Ovary (tissue), 9 donors: ENCODE measurements around the gene UNC13D. TPM values are rescaled to one million over a fixed set of nuclear protein-coding genes. Genes with fewer than 3 reads are reported as not detected.

Source experiments
- DNase-seq, 5 donors: peaks; one replicate each; pipeline ENCODE4 v3.0.0-alpha.2; 2019 to 2020
- H3K27ac ChIP-seq, 2 donors: fragments of 200-600 bp; one replicate each; pipeline versions ENCODE4 v1.5.1 to v1.8.0; 2019 to 2022
- H3K27me3 ChIP-seq: fragments of 200-600 bp; one replicate; pipeline ENCODE4 v1.8.0; 2022
- H3K36me3 ChIP-seq: fragments of 200-600 bp; sonication (generic); one replicate; pipeline ENCODE4 v1.5.1; 2019
- H3K4me1 ChIP-seq: one replicate; pipeline ENCODE4 v1.8.1; 2013; ENCODE audit warnings: mild to moderate bottlenecking, moderate library complexity; ENCODE audit not compliant: insufficient read depth
- H3K4me3 ChIP-seq: fragments of 200-600 bp; sonication (generic); one replicate; pipeline ENCODE4 v1.5.1; 2017
- H3K9me3 ChIP-seq, 2 donors: fragments of 200-600 bp in 1 of 2; sonication (generic) in 1 of 2; one replicate each; pipeline versions ENCODE4 v1.5.1 to v1.8.1; 2013 to 2019; ENCODE audit warnings: mild to moderate bottlenecking in 1 of 2, moderate library complexity in 1 of 2
- EP300 ChIP-seq: sonication (generic); formaldehyde crosslinking; IDR thresholded peaks from one replicate; pipeline ENCODE4 v1.6.1; 2017; ENCODE audit warnings: antibody characterized with exemption
- POLR2A ChIP-seq: fragments of 450-650 bp; IDR thresholded peaks from one replicate; pipeline ENCODE4 v1.6.1; 2017; ENCODE audit warnings: antibody characterized with exemption, mild to moderate bottlenecking, moderate library complexity
- WGBS, 3 donors: extraction: QIAGEN DNeasy Blood & Tissue Kit in 1 of 3; methylation state at CpG; one replicate each; pipeline versions ENCODE4 v1.1.5 to v1.1.7; 2013 to 2017; 5-methylcytosine and 5-hydroxymethylcytosine counted together
- intact Hi-C, 4 donors: fragments of 100-400 bp; cut with DNase I; formaldehyde crosslinking; loops; one replicate each; pipeline versions ENCODE4 v1.11.0 to v1.15.1; 2022 to 2023
- polyA plus RNA-seq, 2 donors: library from polyadenylated mRNA; stranded (reverse); fragments of 200-250 nt in 1 of 2; fragments of 350-450 nt in 1 of 2; fragmentation: Illumina TruSeq in 1 of 2; extraction: RNeasy Lipid Tissue Mini Kit (QIAGEN cat#74804) in 1 of 2; gene quantifications; one replicate each; pipeline ENCODE4 v1.2.3, GENCODE V29; 2013 to 2014
- total RNA-seq, 7 donors: library from RNA; depleted of rRNA in 2 of 7; stranded (reverse); fragments of >200 nt in 2 of 7; fragmentation: NEBNext Ultra II Directional in 3 of 7; extraction: Animal tissue kit (Norgen Biotek cat#: 25700) in 3 of 7; gene quantifications; one replicate each; pipeline versions ENCODE4 v1.1.0 to v1.2.4, GENCODE V29; 2016 to 2023
- TF ChIP-seq, protein P1 (sequence below), 3 donors: fragments of 450-650 bp in 2 of 3; fragments of 200-600 bp in 1 of 3; IDR thresholded peaks; one replicate each; pipeline versions ENCODE4 v1.5.1 to v1.8.0; 2016 to 2022; ENCODE audit warnings: antibody characterized with exemption in 3 of 3, mild to moderate bottlenecking in 1 of 3
- donor health status: DM: no; HTN: no; CAD: no; lungs with moderate emphysema.
- donor health status: DM: no; HTN: no; CAD: no.
- donor health status: Bipolar disorder and iron deficiency.
- donor health status: DM: yes; HTN: yes; CAD: no.
- donor health status: DM: no; HTN: no; CAD: no.
- donor health status: DM: yes; HTN: yes; CAD: no.

Gene UNC13D
- total and polyA plus RNA-seq, 9 donors = 8.9 to 24.9 (median 14.1) TPM

DNA sequence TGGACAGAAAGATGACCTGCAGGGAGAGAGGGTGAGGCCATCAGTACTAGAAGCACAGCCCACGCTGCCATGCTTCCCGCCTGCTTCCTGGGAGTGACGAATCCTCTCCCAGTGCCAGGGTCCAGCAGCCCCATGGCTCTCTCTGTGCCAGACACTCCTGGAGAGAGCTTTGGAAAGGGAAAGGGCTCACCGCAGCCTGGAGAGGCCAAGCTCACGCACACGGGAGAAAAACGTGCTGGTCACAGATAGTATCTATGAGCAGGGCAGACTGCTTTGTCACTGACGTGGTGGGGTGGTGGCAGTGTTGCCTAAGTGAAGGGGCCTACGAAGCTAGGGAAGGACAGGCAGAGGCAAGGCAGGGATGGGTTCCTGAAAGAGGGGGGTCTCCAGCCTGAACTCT is 5.5 kb upstream of the UNC13D start:
- H3K4me3 ChIP-seq = no peak overlapping the region
- TF ChIP-seq POLR2A (no peak), EP300 (no peak)
- TF ChIP-seq, protein P1, sequence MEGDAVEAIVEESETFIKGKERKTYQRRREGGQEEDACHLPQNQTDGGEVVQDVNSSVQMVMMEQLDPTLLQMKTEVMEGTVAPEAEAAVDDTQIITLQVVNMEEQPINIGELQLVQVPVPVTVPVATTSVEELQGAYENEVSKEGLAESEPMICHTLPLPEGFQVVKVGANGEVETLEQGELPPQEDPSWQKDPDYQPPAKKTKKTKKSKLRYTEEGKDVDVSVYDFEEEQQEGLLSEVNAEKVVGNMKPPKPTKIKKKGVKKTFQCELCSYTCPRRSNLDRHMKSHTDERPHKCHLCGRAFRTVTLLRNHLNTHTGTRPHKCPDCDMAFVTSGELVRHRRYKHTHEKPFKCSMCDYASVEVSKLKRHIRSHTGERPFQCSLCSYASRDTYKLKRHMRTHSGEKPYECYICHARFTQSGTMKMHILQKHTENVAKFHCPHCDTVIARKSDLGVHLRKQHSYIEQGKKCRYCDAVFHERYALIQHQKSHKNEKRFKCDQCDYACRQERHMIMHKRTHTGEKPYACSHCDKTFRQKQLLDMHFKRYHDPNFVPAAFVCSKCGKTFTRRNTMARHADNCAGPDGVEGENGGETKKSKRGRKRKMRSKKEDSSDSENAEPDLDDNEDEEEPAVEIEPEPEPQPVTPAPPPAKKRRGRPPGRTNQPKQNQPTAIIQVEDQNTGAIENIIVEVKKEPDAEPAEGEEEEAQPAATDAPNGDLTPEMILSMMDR (IDR thresholded peaks at IDR 0.05) = no peak

DNA sequence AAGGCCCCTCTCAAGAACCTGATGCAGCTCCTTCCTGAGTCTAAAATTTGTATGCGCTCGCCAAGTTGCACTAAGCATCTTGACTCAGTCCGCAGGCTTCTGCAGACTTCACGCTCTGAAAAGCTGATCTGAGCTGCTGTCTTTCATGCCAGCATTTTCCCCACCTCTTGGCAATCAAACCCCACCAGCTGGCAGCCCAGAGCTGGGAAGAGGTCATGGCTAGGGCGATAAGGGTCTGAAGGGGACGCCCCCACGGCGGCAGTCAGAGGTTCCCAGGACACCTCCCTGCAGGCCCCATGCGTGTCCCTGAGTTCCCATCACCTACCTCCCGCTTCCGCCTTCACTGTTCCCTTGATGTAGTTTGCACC is 5.1 kb upstream of the UNC13D start:
- Histone ChIP-seq H3K4me3 (no peak overlapping the region), H3K27me3 (no peaks in the 10 kb centered on the region), H3K36me3 (no peaks in the 10 kb centered on the region), H3K27ac (no peak overlapping the region), H3K4me1 (peaks cover 9% of the 10 kb centered on the region), H3K9me3 (no peaks in the 10 kb centered on the region)
- WGBS, 3 donors = 47 to 69% (median 61%) methylated on average over 11 of the region's 11 CpGs
- intact Hi-C loops = no loop called here
- no peak for DNase-seq
- TF ChIP-seq EP300 (no peak), POLR2A (no peak)
- TF ChIP-seq, protein P1 (IDR thresholded peaks at IDR 0.05) = no peak

More for the DNA sequence above, 5.5 kb upstream of the UNC13D start:
- H3K27me3 ChIP-seq = no peaks in the 10 kb centered on the region
- H3K4me1 ChIP-seq = peaks cover 9% of the 10 kb centered on the region
- H3K36me3 ChIP-seq = no peaks in the 10 kb centered on the region
- H3K27ac ChIP-seq = no peak overlapping the region
- intact Hi-C loops = no loop called here
- WGBS, 3 donors = 73 to 81% (median 80%) methylated on average over 9 of the region's 9 CpGs
- DNase-seq = no peak
- no peaks in the 10 kb centered on the region for H3K9me3 ChIP-seq

DNA sequence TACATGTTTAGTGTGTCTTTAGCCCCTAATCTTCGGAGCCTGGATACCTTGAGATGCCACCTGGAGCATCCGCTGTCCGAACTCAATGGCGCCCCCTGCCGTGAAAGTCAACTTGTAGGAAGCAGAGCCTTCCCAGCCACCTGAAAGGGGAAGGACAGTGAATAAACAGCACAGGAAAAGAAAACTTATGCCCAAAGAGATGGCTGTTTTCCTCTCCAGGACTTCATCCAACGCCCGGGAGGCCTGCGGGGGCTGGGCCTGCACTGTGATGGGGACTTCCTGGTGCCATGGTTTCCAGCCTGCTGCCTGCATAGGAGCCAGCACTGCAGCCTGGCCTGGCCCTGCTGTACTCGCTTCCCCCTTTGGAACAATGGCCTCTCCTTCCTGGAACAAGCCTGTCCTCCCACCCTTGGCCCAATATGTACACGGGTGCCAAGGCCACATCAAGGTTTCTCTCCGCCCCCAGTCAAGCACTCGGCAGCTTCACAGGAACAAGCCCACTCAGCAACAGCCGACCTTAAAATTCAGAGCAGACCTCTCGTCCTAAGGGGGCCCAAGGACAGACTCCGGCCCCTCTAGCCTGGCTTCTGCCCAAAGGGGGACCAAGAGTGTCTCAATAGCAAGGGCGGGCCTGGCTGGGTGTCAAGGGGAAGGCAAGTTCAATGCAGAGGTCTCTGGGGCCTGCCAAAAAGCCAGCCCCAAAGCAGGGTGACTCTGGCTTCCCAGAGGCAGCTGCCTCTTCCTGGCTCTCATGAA is 4.5 kb upstream of the UNC13D start:
- Histone ChIP-seq H3K4me3 (no peak overlapping the region), H3K4me1 (peaks cover 9% of the 10 kb centered on the region), H3K9me3 (no peaks in the 10 kb centered on the region), H3K36me3 (no peaks in the 10 kb centered on the region), H3K27ac (peak overlapping the region in 1 of 2 donors; percentile 15), H3K27me3 (no peaks in the 10 kb centered on the region)
- 24 to 29% (median 28%) methylated on average over 16 of the region's 16 CpGs for WGBS, 3 donors
- peak; percentile 71 to 84 (median 78) for DNase-seq
- intact Hi-C loops = no loop called here
- TF ChIP-seq EP300 = no peak
- TF ChIP-seq, protein P1 (IDR thresholded peaks at IDR 0.05) = peak; percentile 21 to 54 (median 52)

DNA sequence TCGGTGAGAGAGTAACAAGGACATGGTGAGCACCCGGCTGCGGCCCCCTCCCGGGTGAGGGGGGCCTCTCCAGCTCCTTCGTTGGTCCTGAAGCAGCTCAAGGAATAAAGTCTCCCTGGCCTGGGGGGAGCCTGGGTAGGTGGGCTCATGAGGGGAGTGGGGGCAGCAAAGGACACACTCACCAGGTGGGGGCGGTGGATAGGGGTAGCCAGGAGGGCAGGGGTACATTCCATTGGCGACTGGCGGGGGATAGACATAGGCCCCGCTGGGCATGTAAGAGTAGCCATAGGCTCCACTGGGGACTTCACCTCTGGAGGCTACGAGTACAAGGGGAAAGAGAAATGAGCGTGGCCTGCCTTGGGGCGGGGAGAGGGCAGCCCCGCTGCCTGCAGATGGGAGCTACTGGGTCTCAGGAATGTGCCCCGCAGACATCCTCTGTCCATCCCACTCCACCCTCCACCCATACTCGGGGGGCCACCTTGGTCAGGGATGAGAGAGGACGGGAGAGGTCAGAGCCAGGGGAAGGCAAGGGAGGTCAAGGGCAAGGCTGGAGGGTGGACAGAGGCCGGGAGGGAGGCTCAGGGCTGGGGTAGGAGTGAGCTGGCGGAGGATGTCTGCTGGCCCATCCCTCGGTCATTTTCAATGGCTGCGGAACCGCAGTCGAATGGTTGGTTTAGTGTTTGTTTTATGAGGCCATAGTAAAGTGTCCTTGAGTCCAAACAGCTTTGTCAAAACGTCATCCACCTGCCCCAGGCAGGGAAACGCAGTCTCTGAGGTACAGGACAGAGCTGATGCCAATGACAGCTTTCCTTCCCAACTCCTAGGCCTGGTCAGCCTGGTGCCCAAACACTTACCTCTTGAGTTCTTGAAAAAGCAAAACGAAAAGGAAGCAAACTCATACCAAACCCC is 3.7 kb upstream of the UNC13D start:
- Histone ChIP-seq H3K9me3 (no peaks in the 10 kb centered on the region), H3K36me3 (no peaks in the 10 kb centered on the region), H3K4me1 (peaks cover 6% of the 10 kb centered on the region), H3K27ac (peak overlapping the region in 1 of 2 donors; percentile 15), H3K27me3 (no peaks in the 10 kb centered on the region), H3K4me3 (no peak overlapping the region)
- intact Hi-C loops = no loop called here
- 73 to 77% (median 74%) methylated on average over 25 of the region's 25 CpGs for WGBS, 3 donors
- TF ChIP-seq, protein P1 (IDR thresholded peaks at IDR 0.05) = no peak
- TF ChIP-seq EP300 (no peak), POLR2A (no peak)
- no peak for DNase-seq
